DND-41 (cell line): Measurements from ENCODE around the gene ACAN.

Experiments used
- EZH2 ChIP-seq: IDR thresholded peaks from 3 replicates; pipeline ENCODE4 v1.6.1; 2012; ENCODE audit warnings: borderline replicate concordance, low read depth, mild to moderate bottlenecking, moderate library complexity, low read length, inconsistent platforms; ENCODE audit not compliant: severe bottlenecking
- TF ChIP-seq, protein P1 (sequence below): IDR thresholded peaks from 2 replicates; pipeline ENCODE4 v1.5.1; 2012; ENCODE audit warnings: borderline replicate concordance, low read length, moderate library complexity, mild to moderate bottlenecking; ENCODE audit not compliant: poor library complexity, severe bottlenecking; ENCODE audit errors: extremely low read depth

- TF ChIP-seq, protein P1, sequence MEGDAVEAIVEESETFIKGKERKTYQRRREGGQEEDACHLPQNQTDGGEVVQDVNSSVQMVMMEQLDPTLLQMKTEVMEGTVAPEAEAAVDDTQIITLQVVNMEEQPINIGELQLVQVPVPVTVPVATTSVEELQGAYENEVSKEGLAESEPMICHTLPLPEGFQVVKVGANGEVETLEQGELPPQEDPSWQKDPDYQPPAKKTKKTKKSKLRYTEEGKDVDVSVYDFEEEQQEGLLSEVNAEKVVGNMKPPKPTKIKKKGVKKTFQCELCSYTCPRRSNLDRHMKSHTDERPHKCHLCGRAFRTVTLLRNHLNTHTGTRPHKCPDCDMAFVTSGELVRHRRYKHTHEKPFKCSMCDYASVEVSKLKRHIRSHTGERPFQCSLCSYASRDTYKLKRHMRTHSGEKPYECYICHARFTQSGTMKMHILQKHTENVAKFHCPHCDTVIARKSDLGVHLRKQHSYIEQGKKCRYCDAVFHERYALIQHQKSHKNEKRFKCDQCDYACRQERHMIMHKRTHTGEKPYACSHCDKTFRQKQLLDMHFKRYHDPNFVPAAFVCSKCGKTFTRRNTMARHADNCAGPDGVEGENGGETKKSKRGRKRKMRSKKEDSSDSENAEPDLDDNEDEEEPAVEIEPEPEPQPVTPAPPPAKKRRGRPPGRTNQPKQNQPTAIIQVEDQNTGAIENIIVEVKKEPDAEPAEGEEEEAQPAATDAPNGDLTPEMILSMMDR, result no peak
- no peak for TF ChIP-seq EZH2
Measured at GRCh38 chr15:88813960-88814359, 10.7 kb downstream of the ACAN start.
